ENCODE data around the gene LST1. TPM values are rescaled to one million over a fixed set of nuclear protein-coding genes. Genes with fewer than 3 reads are reported as not detected.

Gene LST1
- 10 to 100 TPM in 8 of 9 donors, 1 to 10 TPM in 1; 5.8 to 29.0 (median 16.9) TPM for total RNA-seq
- 10 to 100 TPM in 2 of 3 donors, 1 to 10 TPM in 1; 9.7 to 67.8 (median 49.2) TPM for polyA plus RNA-seq
- long read RNA-seq, donor 1, partial matches to known transcripts = 0 of 1 reads
- long read RNA-seq, donor 1, other reads (novel, unspliced or antisense) = 0 of 1 reads
- long read RNA-seq, donor 2, partial matches to known transcripts = 0 of 3 reads
- long read RNA-seq, donor 2, other reads (novel, unspliced or antisense) = 0 of 3 reads
- long read RNA-seq, donor 3, partial matches to known transcripts = 0 of 1 reads
- long read RNA-seq, donor 3, other reads (novel, unspliced or antisense) = 0 of 1 reads
- long read RNA-seq, donor 4, transcript LST1-217 (5 exons, 764 nt) = major isoform, 6 of 19 reads
- long read RNA-seq, donor 4, partial matches to known transcripts = 2 of 19 reads
- long read RNA-seq, donor 4, other reads (novel, unspliced or antisense) = 5 of 19 reads
- long read RNA-seq, donor 5, partial matches to known transcripts = 1 of 18 reads
- long read RNA-seq, donor 5, other reads (novel, unspliced or antisense) = 3 of 18 reads
- long read RNA-seq, donor 6, transcript LST1-210 (3 exons, 610 nt) = major isoform, 6 of 19 reads
- long read RNA-seq, donor 6, partial matches to known transcripts = 0 of 19 reads
- long read RNA-seq, donor 6, other reads (novel, unspliced or antisense) = 4 of 19 reads
- long read RNA-seq, donor 7, partial matches to known transcripts = 0 of 1 reads
- long read RNA-seq, donor 7, other reads (novel, unspliced or antisense) = 0 of 1 reads
- long read RNA-seq, donor 8, partial matches to known transcripts = 0 of 4 reads
- long read RNA-seq, donor 8, other reads (novel, unspliced or antisense) = 0 of 4 reads
- long read RNA-seq, donor 9 = 0 reads
- long read RNA-seq, donor 10 = 0 reads

DNA sequence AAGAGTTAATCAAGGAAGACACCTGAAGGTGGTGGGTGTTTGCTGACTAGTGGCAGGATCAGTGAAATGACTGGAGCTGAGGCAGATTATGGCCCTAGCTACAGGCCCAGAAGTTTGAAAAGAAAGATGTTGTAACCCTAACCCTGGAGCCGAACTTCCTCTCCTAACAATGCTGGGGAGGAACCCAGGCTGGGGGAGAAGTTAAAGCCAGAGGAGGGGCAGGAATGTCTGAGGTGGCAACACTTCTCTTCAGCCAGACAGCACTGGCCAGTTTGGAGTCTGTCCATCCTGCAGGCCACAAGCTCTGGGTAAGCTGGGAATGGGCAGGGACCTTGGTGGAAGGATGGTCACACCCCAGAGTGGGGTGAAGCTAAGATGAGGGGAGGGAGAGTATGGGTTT, at the start of gene LST1:
TSS of gene LST1 (plus strand) at position 270 of the 400 bp plus-strand sequence. CDS start 1,023 bp downstream, outside the sequence.
- intact Hi-C loops (cut with DNase I) = no loop called here
- no peaks in the 10 kb centered on the region for H3K27me3 ChIP-seq
- H3K36me3 ChIP-seq (replicated peaks in 1 of 2) = no peaks in the 10 kb centered on the region
- peaks cover 0 to 5% of the 10 kb centered on the region in 2 donors for H3K4me1 ChIP-seq (replicated peaks in 1 of 2)
- peak in 2 of 7 donors; percentile 25 to 31 for DNase-seq
- H3K27ac ChIP-seq = peak within 1 kb of the TSS in 3 of 5 donors; percentile 6 to 63 (median 12)
- no peak for TF ChIP-seq POLR2A (IDR thresholded peaks at IDR 0.05)
- TF ChIP-seq, protein P1, sequence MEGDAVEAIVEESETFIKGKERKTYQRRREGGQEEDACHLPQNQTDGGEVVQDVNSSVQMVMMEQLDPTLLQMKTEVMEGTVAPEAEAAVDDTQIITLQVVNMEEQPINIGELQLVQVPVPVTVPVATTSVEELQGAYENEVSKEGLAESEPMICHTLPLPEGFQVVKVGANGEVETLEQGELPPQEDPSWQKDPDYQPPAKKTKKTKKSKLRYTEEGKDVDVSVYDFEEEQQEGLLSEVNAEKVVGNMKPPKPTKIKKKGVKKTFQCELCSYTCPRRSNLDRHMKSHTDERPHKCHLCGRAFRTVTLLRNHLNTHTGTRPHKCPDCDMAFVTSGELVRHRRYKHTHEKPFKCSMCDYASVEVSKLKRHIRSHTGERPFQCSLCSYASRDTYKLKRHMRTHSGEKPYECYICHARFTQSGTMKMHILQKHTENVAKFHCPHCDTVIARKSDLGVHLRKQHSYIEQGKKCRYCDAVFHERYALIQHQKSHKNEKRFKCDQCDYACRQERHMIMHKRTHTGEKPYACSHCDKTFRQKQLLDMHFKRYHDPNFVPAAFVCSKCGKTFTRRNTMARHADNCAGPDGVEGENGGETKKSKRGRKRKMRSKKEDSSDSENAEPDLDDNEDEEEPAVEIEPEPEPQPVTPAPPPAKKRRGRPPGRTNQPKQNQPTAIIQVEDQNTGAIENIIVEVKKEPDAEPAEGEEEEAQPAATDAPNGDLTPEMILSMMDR (IDR thresholded peaks at IDR 0.05) = no peak
- H3K4me3 ChIP-seq = no peak within 1 kb of the TSS
- no peaks in the 10 kb centered on the region for H3K9me3 ChIP-seq (replicated peaks in 1 of 3)
- WGBS, 4 donors = 23 to 53% (median 50%) methylated on average over 1 of the region's 1 CpG

DNA sequence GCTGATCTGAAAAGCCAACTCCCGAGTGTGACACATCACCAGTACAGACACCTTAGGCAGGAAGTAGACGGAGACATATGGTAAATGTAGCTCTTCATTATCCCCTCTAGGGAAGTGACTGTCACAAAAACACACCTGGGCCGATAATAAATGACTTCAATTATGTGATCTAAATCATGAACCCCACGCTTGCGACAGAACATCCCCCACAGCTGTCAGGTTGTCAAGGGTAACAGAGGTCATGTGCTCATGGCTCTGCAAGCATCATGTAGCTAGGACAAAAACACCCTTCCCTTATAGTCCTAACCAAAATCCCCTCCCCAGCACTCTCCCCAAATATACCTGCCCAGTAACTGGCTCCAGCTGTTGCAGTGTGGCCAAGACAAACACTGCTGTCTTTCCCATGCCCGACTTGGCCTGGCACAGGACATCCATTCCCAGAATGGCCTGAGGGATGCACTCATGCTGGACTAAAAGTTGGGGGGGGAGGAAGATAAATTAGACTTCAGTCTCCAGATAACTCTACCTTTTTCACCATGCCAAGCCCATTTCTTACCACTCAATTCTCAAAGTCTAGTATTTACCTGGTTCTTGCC, 47.2 kb upstream of the LST1 start:
- TF ChIP-seq POLR2A (IDR thresholded peaks at IDR 0.05) = no peak
- no peaks in the 10 kb centered on the region for H3K27me3 ChIP-seq
- intact Hi-C loops (cut with DNase I) = loop anchor here (5.0 kb wide), 1 partner anchor 42 kb away; the partner anchor contains the start of gene MICB (in 2 of the 2)
- no peaks in the 10 kb centered on the region for H3K9me3 ChIP-seq (replicated peaks in 1 of 3)
- peaks cover 0 to 64% of the 10 kb centered on the region in 2 donors for H3K36me3 ChIP-seq (replicated peaks in 1 of 2)
- H3K27ac ChIP-seq = peak overlapping the region in 1 of 5 donors; percentile 1
- DNase-seq = peak in 1 of 7 donors; percentile 48
- 47 to 51% (median 49%) methylated on average over 6 of the region's 6 CpGs for WGBS, 4 donors
- H3K4me1 ChIP-seq (replicated peaks in 1 of 2) = peaks cover 20 to 45% of the 10 kb centered on the region in 2 donors
- no peak overlapping the region for H3K4me3 ChIP-seq

DNA sequence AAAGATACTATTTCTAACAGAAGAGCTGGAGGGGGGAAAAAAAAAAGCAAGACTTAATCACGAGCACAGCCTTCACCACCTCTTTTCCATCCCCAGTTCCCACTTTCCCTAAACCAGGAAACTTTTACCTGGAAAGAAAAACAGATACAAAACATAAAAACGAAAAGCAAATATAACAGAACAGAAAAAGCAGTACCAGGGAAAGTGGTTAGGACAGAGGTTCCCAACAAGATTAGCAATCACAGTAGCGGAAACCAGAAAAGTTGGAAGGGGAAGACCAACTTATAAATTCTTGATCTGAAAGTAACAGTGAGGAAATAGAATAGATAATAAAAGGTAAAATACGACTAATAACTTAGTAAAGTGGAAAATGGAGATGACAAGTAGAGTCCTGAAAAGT, 45.4 kb upstream of the LST1 start:
- DNase-seq = no peak
- no peak for TF ChIP-seq POLR2A (IDR thresholded peaks at IDR 0.05)
- TF ChIP-seq, protein P1 (IDR thresholded peaks at IDR 0.05) = no peak
- Histone ChIP-seq H3K4me3 (peak overlapping the region in 3 of 4 donors; percentile 44 to 86 (median 78)), H3K27me3 (no peaks in the 10 kb centered on the region), H3K36me3 (replicated peaks in 1 of 2) (peaks cover 0 to 47% of the 10 kb centered on the region in 2 donors), H3K4me1 (replicated peaks in 1 of 2) (peaks cover 20 to 45% of the 10 kb centered on the region in 2 donors), H3K9me3 (replicated peaks in 1 of 3) (no peaks in the 10 kb centered on the region), H3K27ac (peak overlapping the region in 3 of 5 donors; percentile 94 to 98 (median 96))
- intact Hi-C loops (cut with DNase I) = no loop called here
- WGBS, 4 donors = 11 to 16% (median 15%) methylated on average over 4 of the region's 4 CpGs

DNA sequence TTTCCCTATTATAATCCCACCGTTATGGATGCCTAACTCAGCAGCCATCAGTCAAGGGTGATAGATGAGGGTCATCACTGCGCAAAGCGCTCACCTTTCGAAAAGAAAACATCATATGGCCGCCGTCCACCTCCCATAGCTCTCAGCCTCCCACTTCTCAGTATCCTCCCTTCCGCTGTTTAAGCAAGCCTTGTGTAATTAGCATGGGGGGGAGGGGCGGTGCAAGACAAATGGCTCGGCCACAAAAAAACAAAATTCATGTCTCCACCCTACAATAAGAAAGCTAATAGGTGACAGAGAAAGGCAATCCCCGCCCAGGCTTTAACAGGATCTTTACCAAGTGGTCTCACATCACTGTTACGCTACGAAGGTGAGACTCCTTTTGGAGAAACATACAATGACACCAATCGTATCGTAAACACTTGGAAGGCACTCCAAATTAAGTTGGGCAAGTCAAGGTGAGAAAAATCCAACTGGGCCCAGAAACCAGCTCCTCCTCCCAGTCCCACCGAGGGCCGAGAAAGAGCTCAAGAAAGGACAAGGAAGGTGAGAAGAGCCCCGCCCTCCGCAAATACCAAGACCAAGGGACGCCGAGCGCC, 44.9 kb upstream of the LST1 start:
- Histone ChIP-seq H3K36me3 (replicated peaks in 1 of 2) (peaks cover 0 to 42% of the 10 kb centered on the region in 2 donors), H3K27ac (peak overlapping the region; percentile 78 to 98 (median 94)), H3K4me3 (peak overlapping the region; percentile 44 to 86 (median 81)), H3K4me1 (replicated peaks in 1 of 2) (peaks cover 20 to 47% of the 10 kb centered on the region in 2 donors), H3K9me3 (replicated peaks in 1 of 3) (no peaks in the 10 kb centered on the region), H3K27me3 (no peaks in the 10 kb centered on the region)
- 0 to 1% (median 0%) methylated on average over 17 to 21 of the region's 21 CpGs for WGBS, 4 donors
- no peak for TF ChIP-seq POLR2A (IDR thresholded peaks at IDR 0.05)
- TF ChIP-seq, protein P1 (IDR thresholded peaks at IDR 0.05) = no peak
- peak in 6 of 7 donors; percentile 53 to 78 (median 62) for DNase-seq
- intact Hi-C loops (cut with DNase I) = no loop called here
